SK-N-SH (cell line): ENCODE measurements around the gene DFFB.

ENCODE experiments used
- CHD2 ChIP-seq: fragments of 150-350 bp; IDR thresholded peaks from 2 replicates; pipeline ENCODE4 v1.6.1; 2018; ENCODE audit warnings: low read length; ENCODE audit not compliant: partially characterized antibody
- CTCF ChIP-seq: fragments of 200-600 bp; sonication (generic); IDR thresholded peaks from 2 replicates; pipeline ENCODE4 v1.6.1; 2017; ENCODE audit warnings: antibody characterized with exemption, mild to moderate bottlenecking, moderate library complexity
- EP300 ChIP-seq, 2 experiments: IDR thresholded peaks; 2 replicates each; pipeline versions ENCODE4 v1.4.0 to v1.6.1; 2012; ENCODE audit warnings: borderline replicate concordance in 1 of 2, low read depth in 1 of 2, low read length in 1 of 2
- FOXJ3 ChIP-seq: sonication (generic); formaldehyde crosslinking; IDR thresholded peaks from 2 replicates; pipeline ENCODE4 v1.5.1; 2020; ENCODE audit warnings: mild to moderate bottlenecking, missing genetic modification reagents
- IRF3 ChIP-seq: fragments of 150-350 bp; IDR thresholded peaks from 2 replicates; pipeline ENCODE4 v1.6.1; 2016; ENCODE audit warnings: mild to moderate bottlenecking, low read depth, low read length
- MAX ChIP-seq: IDR thresholded peaks from 2 replicates; pipeline ENCODE4 v1.4.0; 2012; ENCODE audit warnings: low read depth
- MXI1 ChIP-seq: IDR thresholded peaks from 2 replicates; pipeline ENCODE4 v1.6.1; 2012; ENCODE audit warnings: mild to moderate bottlenecking, low read depth, low read length, improper control_type of control experiment
- NFIC ChIP-seq: IDR thresholded peaks from 2 replicates; pipeline ENCODE4 v1.4.0; 2012; ENCODE audit warnings: borderline replicate concordance
- POLR2AphosphoS5 ChIP-seq: IDR thresholded peaks from 2 replicates; pipeline ENCODE4 v1.6.1; 2012; ENCODE audit warnings: low read depth, low read length
- REST ChIP-seq: IDR thresholded peaks from 2 replicates; pipeline ENCODE4 v1.6.1; 2012; ENCODE audit warnings: mild to moderate bottlenecking, low read depth, low read length, moderate library complexity
- RFX5 ChIP-seq: IDR thresholded peaks from 2 replicates; pipeline ENCODE4 v1.6.1; 2012; ENCODE audit warnings: mild to moderate bottlenecking, improper control_type of control experiment, low read length
- SMC3 ChIP-seq: IDR thresholded peaks from 2 replicates; pipeline ENCODE4 v1.6.1; 2012; ENCODE audit warnings: low read depth, low read length, improper control_type of control experiment
- TAF1 ChIP-seq: IDR thresholded peaks from 2 replicates; pipeline ENCODE4 v1.6.1; 2012; ENCODE audit warnings: low read depth, mild to moderate bottlenecking, low read length, moderate library complexity, borderline replicate concordance
- YY1 ChIP-seq: IDR thresholded peaks from 2 replicates; pipeline ENCODE4 v1.4.0; 2012; ENCODE audit warnings: low read depth, mild to moderate bottlenecking

GRCh38 chr1:3852091-3852490 lies 5.2 kb upstream of the DFFB start:
- TF ChIP-seq POLR2AphosphoS5 (no peak), IRF3 (no peak), EP300 (IDR thresholded peaks at IDR 0.05; ENCODE audit: borderline replicate concordance in 1 of 2, low read depth in 1 of 2, low read length in 1 of 2) (no peak), CTCF (no peak), CHD2 (no peak), MAX (no peak), RFX5 (no peak), SMC3 (no peak), NFIC (no peak), REST (no peak), MXI1 (no peak), TAF1 (no peak), FOXJ3 (CRISPR knock-in tag) (no peak), YY1 (no peak)
